Stimulated activated CD4-positive, alpha-beta T cell treated with anti-CD3 and anti-CD28 coated beads, Interleukin-4, amount 100 ng/mL, for 48 hours (primary cell): ENCODE results near the gene GPR32.
"Not testable (repeated sequence)": the region's sequence is repeated elsewhere in the genome, so short reads cannot be mapped to it uniquely, and the experiment has no call there.

Experiments used
- DNase-seq, 2 donors: peaks; one replicate each; pipeline ENCODE4 v3.0.0-alpha.2; 2020; ENCODE audit warnings: low read depth in 2 of 2

GPR32 gene

DNA sequence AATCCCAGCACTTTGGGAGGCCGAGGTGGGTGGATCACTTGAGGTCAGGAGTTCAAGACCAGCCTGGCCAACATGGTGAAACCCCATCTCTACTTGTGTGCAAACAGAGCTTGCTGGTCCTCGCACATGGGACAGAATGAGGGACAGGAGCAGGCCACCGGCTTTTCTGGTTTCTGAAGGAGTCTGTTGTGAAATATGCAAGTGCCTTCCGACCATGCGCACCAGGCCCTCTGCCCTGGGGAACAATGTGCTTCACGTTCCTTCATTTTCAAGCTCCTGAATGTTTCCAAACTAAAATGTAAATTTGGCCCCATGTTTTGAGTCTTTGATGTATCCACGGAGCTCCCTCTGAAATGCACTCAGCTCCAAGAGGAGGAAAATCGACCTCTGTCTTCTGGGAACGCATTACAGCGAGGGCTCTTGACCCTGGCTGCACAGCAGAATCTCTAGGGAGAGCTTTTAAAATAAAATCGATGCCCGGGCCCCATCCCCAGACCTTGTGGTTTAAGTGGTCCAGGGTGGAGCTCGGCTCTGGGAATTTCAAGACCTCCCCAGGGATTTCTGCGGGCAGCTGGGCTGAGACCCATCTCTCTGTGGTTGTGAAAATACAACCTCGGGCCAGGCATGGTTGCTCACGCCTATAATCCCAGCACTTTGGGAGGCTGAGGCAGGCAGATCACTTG lies 10.6 kb downstream of the GPR32 start:
- no peak for DNase-seq

DNA sequence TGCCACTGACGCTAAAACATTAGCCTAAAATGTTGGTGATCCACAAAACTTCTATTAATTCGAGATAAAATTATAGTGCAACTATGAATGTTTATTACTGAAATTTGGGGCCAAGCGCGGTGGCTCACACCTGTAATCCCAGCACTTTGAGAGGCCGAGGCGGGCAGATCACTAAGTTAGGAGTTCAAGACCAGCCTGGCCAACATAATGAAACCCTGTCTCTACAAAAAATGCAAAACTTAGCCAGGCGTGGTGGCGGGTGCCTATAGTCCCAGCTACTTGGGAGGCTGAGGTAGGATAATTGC lies 13.5 kb downstream of the GPR32 start:
- DNase-seq: not testable (repeated sequence)

DNA sequence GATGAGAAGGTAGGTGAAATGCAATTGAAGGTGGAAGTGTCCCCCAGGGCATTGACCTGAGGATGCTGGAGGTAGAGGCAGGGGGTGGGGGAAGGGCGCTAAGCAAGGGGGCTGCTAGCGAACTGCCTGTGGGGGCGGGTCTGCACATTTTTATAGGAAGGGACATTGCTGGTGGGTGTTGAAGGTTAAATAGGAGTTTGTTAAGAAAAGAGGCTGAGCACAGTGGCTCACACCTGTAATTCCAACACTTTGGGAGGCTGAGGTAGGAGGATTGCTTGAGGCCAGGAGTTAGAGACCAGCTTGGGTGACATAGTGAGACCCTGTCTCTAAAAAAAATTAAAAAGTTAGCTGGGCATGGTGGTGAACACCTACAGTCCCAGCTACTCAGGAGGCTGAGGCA lies 14.4 kb downstream of the GPR32 start:
- DNase-seq: no peak

DNA sequence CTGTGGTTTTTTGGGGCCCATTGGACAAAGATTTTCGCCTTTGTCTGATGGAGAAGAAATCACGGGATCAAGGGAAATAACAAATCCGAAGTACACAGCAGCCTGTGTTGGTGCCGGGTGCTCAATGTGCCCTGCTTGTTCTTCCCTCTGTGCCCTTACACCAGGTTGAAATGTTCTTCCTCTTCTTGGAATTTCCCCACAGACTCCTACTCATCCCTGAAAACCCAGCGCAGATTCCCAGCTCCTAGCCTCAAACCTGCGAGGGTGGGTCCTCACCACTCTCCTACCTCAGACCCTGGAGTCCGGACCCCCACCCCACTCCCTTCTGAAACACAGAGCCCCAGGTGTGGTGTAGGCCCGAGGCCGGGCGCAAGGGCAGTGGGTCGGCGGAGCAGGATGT lies 15.1 kb downstream of the GPR32 start:
- DNase-seq: no peak

DNA sequence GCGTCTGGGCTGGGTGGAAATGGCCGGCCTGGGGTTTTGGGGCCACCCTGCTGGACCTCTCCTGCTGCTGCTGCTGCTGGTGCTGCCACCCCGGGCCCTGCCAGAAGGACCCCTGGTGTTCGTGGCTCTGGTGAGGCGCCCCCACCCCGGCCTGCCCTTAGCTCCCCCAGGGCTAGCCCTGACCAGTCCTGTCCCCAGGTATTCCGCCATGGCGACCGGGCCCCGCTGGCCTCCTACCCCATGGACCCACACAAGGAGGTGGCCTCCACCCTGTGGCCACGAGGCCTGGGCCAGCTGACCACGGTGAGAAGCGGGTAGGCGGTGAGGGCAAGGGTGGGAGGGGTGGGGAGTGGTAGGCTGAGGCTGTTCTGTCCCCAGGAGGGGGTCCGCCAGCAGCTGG lies 20.1 kb downstream of the GPR32 start, which contains the start of gene ACP4:
ACP4 (plus strand) TSS at position 20 of the 400 bp plus-strand sequence; CDS start at position 20, 0 bp downstream.
- DNase-seq: no peak

DNA sequence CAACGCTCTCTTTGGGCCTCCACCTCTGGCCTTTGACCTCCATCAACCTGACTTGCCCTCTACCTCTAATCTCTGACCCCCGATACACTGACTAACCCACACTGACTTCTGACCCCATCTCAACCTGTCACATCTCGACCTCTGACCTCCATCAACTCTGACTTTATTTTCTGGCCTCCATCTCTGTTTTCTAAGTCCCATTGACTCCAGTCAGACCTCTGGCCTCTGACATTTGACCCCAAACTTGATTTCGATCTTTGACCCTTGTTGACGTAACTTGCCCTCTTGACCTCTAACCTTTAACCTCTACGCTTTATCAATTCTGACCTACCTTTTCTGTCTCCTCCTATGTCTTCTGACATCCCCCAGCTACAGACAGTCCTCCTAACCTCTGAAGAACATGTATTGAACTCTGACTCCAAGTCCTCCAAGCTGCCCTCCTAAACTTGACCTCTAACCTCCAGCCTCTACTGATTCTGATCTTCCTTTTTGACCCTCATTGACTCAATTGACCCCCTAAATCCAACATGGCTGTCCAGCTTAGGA lies 20.7 kb downstream of the GPR32 start:
- DNase-seq: no peak

DNA sequence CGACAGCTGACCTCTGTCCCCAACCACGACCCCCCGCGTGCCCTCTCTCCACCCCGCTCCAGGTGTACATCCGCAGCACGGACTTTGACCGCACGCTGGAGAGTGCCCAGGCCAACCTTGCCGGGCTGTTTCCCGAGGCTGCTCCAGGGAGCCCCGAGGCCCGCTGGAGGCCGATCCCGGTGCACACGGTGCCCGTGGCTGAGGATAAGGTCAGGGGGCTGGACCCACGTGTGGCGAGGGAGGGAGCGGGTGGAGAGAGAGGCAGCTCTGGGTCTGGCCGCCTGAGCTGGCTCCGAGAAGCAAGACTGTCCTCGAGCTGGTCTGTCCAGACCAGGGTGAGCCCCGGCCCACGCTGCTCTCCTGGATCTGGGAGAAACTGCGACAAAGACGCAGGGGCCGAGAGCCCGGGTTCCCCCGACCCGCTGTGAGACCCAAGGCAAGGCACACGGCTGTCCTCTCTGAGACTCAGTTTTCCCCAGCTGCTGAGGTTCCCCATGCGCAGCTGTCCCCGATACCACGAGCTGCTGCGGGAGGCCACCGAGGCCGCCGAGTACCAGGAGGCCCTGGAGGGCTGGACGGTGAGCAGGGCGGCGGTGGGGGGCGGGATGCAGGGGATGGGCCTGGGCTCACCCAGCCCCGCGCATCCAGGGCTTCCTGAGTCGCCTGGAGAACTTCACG lies 21.5 kb downstream of the GPR32 start:
- DNase-seq: no peak

DNA sequence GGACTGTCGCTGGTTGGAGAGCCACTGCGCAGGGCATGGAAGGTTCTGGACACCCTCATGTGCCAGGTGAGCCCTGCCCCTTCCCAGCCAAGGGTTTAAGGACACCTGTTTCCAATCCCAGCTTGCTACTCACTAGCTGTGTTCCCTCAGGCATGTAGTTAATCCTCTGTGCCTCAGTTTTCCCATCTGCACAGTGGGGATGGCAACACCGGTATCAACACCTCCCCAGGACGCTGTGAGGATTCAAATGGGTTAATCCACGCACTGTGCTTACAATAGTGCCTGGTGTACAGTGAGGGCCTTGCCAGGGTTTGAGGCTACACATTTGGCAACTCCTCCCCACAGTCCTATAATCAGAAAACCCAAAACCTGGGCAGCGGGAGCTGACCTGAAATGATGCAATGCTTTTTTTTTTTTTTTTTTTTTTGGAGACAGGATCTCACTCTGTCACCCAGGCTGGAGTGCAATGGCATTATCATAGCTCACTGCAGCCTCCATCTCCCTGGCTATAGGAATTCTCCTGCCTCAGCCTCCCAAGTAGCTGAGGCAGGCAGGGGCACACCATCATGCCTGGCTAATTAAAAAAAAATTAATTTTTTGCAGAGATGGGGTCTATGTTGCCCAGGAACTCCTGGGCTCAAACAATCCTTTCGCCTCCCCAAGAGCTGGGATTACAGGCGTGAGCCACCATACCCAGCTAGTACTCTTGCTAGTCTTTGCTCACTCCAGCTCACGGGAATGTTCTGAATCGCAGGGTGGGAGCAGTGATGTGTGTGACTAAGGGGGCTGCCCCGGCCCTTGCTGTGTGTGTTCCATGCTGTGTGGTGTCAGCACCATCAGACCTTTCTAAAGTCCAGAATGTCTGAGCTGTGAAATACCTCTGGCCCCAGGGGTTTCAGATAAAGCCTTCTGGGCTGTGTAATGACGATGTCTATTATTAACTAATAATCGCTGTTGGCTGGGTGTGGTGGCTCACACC lies 22.3 kb downstream of the GPR32 start:
- DNase-seq: no peak

DNA sequence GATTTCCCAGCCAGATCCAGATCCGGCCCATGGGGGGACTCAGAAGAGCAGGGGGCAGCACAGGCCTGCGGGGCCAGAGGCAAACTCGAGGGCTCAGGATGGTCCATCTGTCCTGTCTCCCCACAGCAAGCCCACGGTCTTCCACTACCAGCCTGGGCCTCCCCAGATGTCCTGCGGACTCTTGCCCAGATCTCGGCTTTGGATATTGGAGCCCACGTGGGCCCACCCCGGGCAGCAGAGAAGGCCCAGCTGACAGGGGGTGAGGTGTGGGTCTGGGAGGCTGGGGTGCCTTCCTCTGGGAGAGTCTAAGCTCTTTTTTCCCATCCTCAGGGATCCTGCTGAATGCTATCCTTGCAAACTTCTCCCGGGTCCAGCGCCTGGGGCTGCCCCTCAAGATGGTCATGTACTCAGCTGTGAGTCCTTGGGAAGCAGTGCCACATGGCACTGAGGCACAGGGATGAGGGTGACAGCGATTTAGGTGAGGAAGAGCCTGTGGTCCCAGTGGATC lies 23.3 kb downstream of the GPR32 start:
- no peak for DNase-seq

DNA sequence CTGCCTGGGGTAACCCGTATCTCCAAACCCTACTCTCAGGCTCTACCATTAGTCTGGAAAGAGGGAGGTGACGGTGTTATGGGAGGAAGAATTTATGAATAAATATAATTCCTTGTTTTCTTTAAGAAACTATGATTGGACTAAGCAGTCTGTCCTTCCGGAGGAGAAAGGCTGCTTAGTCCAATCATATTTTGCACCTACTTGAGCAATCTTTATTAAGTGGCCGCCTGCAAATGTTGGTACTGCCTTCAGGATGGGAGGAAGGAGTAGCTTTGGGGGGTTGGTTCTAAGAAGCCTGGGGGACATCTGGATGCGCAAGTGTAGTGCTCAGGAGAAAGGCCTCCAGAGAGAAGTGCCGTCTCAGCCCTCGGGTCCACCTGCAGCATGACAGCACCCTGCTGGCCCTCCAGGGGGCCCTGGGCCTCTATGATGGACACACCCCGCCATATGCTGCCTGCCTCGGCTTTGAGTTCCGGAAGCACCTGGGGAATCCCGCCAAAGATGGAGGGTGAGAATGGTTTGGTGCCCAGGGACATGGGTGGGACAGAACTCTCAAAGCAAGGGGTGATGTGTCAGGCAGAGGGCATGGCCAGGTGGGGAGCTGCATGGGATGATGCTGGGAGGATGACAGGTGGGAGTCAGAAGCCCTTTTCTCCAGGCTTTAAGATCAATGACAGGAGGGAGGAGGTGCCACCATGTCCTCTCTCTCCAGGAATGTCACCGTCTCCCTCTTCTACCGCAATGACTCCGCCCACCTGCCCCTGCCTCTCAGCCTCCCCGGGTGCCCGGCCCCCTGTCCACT lies 24.0 kb downstream of the GPR32 start:
- DNase-seq: peak in 1 of 2 donors; percentile 40

DNA sequence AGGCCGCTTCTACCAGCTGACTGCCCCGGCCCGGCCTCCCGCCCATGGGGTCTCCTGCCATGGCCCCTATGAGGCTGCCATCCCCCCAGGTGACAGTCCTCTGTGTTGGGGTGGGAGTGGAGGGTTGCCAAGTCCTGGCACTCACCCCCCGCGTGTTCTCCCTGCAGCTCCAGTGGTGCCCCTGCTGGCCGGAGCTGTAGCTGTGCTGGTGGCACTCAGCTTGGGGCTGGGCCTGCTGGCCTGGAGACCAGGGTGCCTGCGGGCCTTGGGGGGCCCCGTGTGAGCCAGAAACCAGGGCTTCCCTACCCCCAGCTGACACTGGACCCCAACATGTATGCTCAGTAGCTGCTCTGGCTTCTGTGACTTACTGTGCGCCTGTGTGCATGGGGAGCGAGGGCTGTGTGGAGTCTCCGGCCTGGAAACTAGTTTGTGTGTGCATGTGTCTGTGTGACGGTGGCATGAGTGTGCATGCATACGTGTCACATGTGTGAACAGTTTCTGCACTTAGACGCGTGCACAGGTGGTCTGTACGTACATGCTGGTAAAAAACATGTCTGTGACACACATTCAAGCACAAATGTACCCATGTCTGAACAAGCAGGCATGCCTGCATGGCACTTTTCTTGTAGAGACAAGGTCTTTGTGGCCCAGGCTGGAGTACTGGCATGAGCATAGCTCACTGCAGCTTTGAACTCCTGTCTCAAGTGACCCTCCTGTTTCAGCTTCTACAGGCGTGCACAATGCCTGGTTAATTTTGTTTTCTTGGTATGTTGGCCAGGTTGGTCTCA lies 24.8 kb downstream of the GPR32 start:
- no peak for DNase-seq

DNA sequence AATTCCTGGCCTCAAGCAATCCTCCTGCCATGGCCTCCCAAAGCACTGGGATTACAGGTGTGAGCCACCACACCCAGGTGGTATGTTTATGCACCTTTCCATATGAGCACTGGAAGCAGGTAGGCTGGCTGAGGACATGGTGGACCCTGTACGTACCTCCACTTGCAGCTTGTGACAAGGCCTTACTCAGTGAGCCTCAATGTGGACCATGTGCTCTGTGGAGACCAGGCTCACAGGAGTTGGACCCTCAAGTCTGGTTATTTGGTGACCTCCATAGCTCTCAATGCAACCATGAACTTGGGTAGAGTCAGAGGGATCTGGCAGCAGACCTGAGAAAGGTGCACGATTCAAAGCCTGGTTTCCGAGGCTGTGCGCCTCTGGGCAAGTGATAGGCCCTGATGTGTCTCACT lies 25.4 kb downstream of the GPR32 start:
- DNase-seq: no peak

DNA sequence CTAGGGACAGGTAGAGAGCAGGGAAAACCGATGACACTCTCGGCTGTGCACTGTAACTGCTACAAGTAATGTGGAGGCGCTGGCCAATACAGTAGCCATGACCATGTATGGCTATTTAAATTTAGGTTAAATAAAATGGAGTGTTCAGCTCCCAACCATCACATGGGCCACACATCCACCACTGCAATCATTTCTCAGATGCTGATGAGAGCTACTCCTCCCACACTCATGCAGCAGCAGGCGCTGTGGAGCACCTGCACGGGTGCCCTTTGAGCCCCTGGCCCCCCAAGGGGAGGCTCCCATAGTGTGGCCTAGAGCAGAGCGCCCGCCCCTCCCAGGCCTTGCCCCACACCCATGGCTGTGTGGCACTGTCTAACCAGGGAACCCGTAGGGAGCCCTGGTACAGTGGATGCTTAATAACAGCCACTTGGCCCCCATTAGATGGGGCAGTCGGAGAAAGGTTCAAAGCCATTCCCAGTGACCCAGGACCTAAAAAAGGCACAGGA lies 25.9 kb downstream of the GPR32 start:
- no peak for DNase-seq

DNA sequence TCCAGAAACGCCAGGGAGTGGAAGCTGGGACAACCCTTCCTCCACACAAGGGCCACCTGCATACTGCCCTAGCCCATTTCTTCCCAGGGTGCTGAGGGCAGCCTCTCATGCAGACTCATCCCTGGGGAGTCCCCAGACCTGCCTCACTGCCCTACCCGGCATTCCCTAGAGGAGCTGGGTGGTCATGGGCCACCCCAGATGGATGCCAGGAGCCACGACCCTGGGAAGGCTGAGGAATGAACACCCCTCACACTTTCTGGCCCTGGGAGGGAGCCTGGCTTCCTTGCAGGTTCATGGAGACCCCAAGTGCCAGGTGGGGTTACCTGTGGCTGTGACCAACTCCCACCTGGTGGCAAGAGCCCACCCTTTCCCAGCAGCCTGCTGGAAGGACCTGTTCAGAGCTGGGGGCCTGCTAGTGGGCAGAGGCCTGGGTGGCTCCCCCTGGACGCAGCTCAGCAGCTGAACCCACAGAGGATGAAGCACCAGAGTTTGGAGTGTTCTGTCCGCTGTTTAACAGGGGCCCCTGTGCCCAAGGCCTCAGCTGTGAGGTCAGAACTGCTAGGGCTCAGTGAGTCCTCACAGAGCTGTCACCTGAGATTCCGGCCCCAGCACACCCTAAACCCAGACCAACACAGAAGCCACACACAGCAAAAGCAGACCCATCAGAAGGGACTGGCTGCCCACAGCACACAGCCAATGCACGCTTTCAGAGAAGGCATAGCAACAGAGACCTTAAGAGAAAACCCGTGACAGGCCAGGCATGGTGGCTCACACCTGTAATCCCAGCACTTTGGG lies 26.6 kb downstream of the GPR32 start:
- DNase-seq: no peak

DNA sequence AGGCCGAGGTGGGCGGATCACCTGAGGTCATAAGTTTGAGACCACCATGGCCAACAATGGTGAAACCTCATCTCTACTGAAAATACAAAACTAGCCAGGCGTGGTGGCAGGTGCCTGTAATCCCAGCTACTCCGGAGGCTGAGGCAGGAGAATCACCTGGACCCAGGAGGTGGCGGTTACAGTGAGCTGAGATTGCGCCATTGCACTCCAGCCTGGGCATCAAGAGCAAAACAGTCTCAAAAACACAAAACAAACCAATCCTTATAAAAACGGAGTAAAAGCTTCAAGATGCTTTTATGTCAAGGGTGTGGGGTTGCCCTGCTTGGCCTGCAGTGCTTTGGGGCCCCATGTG lies 27.1 kb downstream of the GPR32 start:
- no peak for DNase-seq

DNA sequence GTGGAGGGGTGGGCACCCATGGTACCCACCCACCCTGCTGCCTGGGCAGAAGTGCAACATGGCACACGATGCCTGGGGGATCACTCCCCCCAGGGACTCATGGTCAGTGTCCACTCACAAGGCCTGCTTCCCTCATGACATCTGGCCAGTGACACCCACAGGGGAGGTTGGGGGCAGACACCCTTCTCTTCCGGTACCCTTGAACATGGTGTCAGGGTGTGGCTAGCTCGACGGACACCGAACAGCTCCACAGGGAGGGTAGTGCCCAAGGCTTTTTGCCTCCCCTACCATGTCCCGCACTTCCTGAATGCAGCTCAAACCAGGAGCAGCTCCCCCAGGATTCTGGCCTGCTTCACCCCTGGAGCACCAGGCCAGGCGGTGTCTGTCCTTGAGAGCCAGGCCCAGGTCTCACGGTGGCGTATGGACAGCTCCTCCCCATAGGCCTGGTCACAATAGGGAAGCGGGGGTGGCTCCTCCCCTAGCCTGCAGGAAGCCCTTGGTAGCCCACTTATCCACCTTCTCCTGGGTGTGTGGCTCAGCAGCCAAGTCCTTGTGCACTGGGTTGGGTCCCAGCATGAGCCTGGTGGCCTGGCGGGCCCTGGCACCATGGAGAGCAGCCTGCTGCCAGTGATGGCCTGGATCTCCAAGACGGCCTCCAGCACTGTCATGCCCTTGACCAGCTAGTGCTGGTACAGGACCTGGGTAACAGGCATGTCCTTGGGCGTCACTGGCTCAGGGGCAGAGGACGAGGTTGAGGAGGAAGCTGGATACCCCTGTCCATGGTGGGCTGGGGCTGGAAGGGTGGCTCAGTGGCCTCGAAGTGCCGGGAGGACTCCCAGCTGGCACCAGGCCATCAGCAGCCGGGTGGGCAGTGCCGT lies 27.8 kb downstream of the GPR32 start:
- no peak for DNase-seq

DNA sequence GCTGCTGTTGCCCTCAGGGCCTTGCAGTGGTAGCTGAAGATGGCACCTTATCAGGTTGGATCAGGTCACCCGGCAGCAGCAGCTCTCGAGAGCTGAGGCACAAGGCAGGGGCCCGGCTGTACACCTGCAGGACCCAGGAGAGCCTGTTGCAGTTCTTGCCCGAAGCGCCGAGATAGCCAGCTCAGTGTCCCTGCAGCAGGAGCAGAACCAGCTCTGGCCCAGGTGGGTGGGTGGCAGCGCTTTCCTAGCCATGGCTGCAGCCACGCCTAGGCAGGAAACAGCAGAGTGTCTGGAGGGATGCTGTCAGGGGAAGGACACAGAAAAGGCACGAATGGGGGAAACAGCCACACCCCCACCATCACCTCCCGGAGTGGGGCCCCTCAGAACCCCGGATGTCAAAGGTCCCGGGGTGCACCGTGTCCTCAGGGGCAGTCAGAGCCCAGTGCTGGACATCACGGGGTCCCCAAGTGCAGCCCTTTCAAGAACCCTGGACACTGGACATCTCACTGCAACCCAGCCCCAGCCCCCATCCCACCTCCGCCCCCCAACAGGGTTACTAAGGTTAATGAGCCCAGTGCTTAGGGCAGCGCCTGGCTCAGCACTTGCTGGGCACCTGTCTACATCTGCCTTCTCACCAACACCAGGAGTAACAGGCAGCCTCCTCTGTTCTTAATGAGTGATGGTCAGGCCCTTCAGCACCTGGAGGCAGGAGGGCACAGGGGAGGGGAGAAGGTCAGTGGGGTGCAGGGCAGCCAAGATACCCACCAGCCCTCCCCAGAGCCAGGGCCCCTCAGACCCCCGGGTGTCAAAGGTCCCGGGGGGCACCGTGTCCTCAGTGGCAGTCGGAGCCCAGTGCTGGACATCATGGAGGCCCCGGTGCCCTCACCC lies 28.6 kb downstream of the GPR32 start:
- DNase-seq: no peak

DNA sequence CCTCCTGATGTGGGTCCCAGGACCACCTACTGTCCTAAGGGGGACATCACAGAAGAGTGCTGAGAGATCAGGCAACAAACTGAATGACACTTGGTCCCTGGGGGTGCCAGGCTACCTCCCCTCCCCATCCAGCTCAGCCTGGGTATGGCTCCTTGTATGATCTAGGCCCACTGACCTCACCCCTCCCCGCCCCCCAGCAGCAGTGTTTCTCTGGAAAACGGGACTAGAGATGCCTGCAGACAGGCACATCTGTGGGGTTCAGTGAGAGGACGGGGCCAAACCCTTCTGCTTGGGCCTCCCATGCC lies 29.2 kb downstream of the GPR32 start:
- DNase-seq: no peak
